Heart left ventricle (tissue), 13 donors: ENCODE results near the gene ANKRD11.

Experiments
- POLR2A ChIP-seq, 2 donors: fragments of 450-650 bp; IDR thresholded peaks; one replicate each; pipeline ENCODE4 v1.6.1; 2017; ENCODE audit warnings: antibody characterized with exemption in 2 of 2, mild to moderate bottlenecking in 2 of 2, moderate library complexity in 2 of 2
- TF ChIP-seq, protein P1 (sequence below), 12 donors: fragments of 200-600 bp; sonication (generic) in 4 of 12; IDR thresholded peaks; one replicate each; pipeline versions ENCODE4 v1.5.0 to v1.8.0; 2018 to 2022; ENCODE audit warnings: antibody characterized with exemption in 12 of 12, mild to moderate bottlenecking in 5 of 12
- donor health status: ischemic (EF 13 %, LVEDD 7.1; RV severe dilation, severe dysfunction).
- donor health status: DM: no; HTN: yes; CAD: no.
- donor health status: DM: no; HTN: no; CAD: no.
- donor health status: ischemic (EF 25% LVEDD 6.9; RV normal size, moderate dysfunction).
- donor health status: ischemic (EF 25% LVEDD 5.7; RV mildly dilated, moderate dysfunction).
- donor health status: ischemic (EF 35%, LVEDD 5.7; RV mildly dilated, moderate dysfunction).
- donor health status: nonischemic (EF 11% LVEDD 7.7; RV severe dilation, severe dysfunction).
- donor health status: DM: yes; HTN: yes; CAD: no.
- donor health status: PGD.
- donor health status: ischemic (EF 29% LVEDD 5.4; RV normal size, mild dysfunction).
- donor health status: nonischemic (EF 23%, LVEDD 6.1; RV moderate dilation, normal function).

DNA sequence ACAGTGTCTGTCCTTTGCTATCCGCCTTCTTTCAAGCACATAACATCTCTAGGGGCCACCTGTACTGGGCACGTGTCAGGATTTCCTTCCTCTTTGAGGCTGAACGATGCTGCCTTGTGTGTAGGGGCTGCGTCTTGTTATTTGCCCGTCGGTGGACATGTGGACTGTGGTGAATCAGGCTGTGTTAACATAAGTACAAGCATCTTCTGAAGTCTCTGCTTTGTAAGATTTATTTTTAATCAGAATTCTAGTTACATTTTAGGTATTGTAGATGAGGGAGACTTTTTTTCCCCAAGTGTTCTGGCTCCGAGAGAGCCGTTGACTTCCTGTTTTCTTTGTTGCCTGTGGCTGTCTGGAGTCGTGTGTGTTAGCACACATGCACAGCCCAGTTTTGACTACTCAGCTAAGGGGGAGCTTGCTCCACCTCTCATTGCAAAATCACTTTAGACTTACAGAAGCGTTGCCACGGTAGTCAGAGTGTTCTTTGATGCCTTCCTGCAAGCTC lies 43.9 kb upstream of the ANKRD11 start:
- TF ChIP-seq, protein P1, sequence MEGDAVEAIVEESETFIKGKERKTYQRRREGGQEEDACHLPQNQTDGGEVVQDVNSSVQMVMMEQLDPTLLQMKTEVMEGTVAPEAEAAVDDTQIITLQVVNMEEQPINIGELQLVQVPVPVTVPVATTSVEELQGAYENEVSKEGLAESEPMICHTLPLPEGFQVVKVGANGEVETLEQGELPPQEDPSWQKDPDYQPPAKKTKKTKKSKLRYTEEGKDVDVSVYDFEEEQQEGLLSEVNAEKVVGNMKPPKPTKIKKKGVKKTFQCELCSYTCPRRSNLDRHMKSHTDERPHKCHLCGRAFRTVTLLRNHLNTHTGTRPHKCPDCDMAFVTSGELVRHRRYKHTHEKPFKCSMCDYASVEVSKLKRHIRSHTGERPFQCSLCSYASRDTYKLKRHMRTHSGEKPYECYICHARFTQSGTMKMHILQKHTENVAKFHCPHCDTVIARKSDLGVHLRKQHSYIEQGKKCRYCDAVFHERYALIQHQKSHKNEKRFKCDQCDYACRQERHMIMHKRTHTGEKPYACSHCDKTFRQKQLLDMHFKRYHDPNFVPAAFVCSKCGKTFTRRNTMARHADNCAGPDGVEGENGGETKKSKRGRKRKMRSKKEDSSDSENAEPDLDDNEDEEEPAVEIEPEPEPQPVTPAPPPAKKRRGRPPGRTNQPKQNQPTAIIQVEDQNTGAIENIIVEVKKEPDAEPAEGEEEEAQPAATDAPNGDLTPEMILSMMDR (IDR thresholded peaks at IDR 0.05) = no peak
- TF ChIP-seq POLR2A (IDR thresholded peaks at IDR 0.05) = no peak
